ENCODE measurements around the gene COL4A3. TPM values are rescaled to one million over a fixed set of nuclear protein-coding genes. Genes with fewer than 3 reads are reported as not detected.

Gene COL4A3
- total and polyA plus RNA-seq, 4 experiments from 2014 or later, result 0.03 TPM; not detected in 3

- Mint-ChIP-seq H3K4me1 (no peaks in the 10 kb centered on the region), H3K4me3 (no peak overlapping the region), H3K36me3 (no peaks in the 10 kb centered on the region), H3K9me3 (peaks cover 0 to 5% (median 2%) of the 10 kb centered on the region in 8 donors), H3K27me3 (peaks cover 6 to 12% of the 10 kb centered on the region in 2 donors), H3K27ac (no peak overlapping the region)
- Histone ChIP-seq H3K4me1 (ENCODE audit: insufficient read depth, low read length) (no peaks in the 10 kb centered on the region), H3K36me3 (ENCODE audit: insufficient read depth, low read length) (no peaks in the 10 kb centered on the region), H3K4me3 (ENCODE audit: low read length in 2 of 2) (no peak overlapping the region), H3K27me3 (ENCODE audit: insufficient read depth, low read length) (no peaks in the 10 kb centered on the region), H3K27ac (ENCODE audit: low read depth, low read length) (no peak overlapping the region), H3K9me3 (ENCODE audit: control insufficient read depth in 1 of 2, low read length in 2 of 2) (no peaks in the 10 kb centered on the region)
- POLR2A ChIA-PET (ENCODE audit: partially characterized antibody), result no interaction called here
- intact Hi-C loops (cut with micrococcal nuclease), result no loop called here
- DNase-seq, result no peak
- CTCF ChIA-PET (ENCODE audit: partially characterized antibody), result no interaction called here
These were observed 18.0 kb upstream of the COL4A3 start for GRCh38 chr2:227146456-227146855.

- H3K36me3 ChIP-seq (ENCODE audit: insufficient read depth, low read length), result no peaks in the 10 kb centered on the region
- CTCF ChIA-PET (ENCODE audit: partially characterized antibody), result no interaction called here
- Mint-ChIP-seq H3K36me3 (no peaks in the 10 kb centered on the region), H3K4me1 (no peaks in the 10 kb centered on the region), H3K9me3 (peaks cover 0 to 5% (median 2%) of the 10 kb centered on the region in 8 donors), H3K4me3 (no peak overlapping the region), H3K27me3 (peaks cover 6 to 12% of the 10 kb centered on the region in 2 donors), H3K27ac (no peak overlapping the region)
- H3K4me3 ChIP-seq (ENCODE audit: low read length in 2 of 2), result no peak overlapping the region
- H3K27me3 ChIP-seq (ENCODE audit: insufficient read depth, low read length), result no peaks in the 10 kb centered on the region
- no peaks in the 10 kb centered on the region for H3K4me1 ChIP-seq (ENCODE audit: insufficient read depth, low read length)
- POLR2A ChIA-PET (ENCODE audit: partially characterized antibody), result no interaction called here
- intact Hi-C loops (cut with micrococcal nuclease), result no loop called here
- no peak overlapping the region for H3K27ac ChIP-seq (ENCODE audit: low read depth, low read length)
- DNase-seq, result no peak
- no peaks in the 10 kb centered on the region for H3K9me3 ChIP-seq (ENCODE audit: control insufficient read depth in 1 of 2, low read length in 2 of 2)
These were observed 17.4 kb upstream of the COL4A3 start for GRCh38 chr2:227147023-227147422.

- Mint-ChIP-seq H3K4me3 (no peak overlapping the region), H3K27ac (no peak overlapping the region), H3K36me3 (no peaks in the 10 kb centered on the region), H3K9me3 (peaks cover 0 to 5% (median 2%) of the 10 kb centered on the region in 8 donors), H3K4me1 (no peaks in the 10 kb centered on the region), H3K27me3 (peaks cover 8 to 18% of the 10 kb centered on the region in 2 donors)
- H3K4me3 ChIP-seq (ENCODE audit: low read length in 2 of 2), result no peak overlapping the region
- intact Hi-C loops (cut with micrococcal nuclease), result no loop called here
- POLR2A ChIA-PET (ENCODE audit: partially characterized antibody), result no interaction called here
- no peaks in the 10 kb centered on the region for H3K36me3 ChIP-seq (ENCODE audit: insufficient read depth, low read length)
- no peaks in the 10 kb centered on the region for H3K4me1 ChIP-seq (ENCODE audit: insufficient read depth, low read length)
- DNase-seq, result no peak
- H3K9me3 ChIP-seq (ENCODE audit: control insufficient read depth in 1 of 2, low read length in 2 of 2), result no peaks in the 10 kb centered on the region
- CTCF ChIA-PET (ENCODE audit: partially characterized antibody), result no interaction called here
- H3K27ac ChIP-seq (ENCODE audit: low read depth, low read length), result no peak overlapping the region
- no peaks in the 10 kb centered on the region for H3K27me3 ChIP-seq (ENCODE audit: insufficient read depth, low read length)
These were observed 16.3 kb upstream of the COL4A3 start for GRCh38 chr2:227148106-227148505.

- H3K36me3 Mint-ChIP-seq, result no peaks in the 10 kb centered on the region
- Histone ChIP-seq H3K36me3 (ENCODE audit: insufficient read depth, low read length) (no peaks in the 10 kb centered on the region), H3K4me1 (ENCODE audit: insufficient read depth, low read length) (no peaks in the 10 kb centered on the region), H3K27ac (ENCODE audit: low read depth, low read length) (no peak overlapping the region), H3K4me3 (ENCODE audit: low read length in 2 of 2) (no peak overlapping the region), H3K27me3 (ENCODE audit: insufficient read depth, low read length) (no peaks in the 10 kb centered on the region), H3K9me3 (ENCODE audit: control insufficient read depth in 1 of 2, low read length in 2 of 2) (no peaks in the 10 kb centered on the region)
- no peak overlapping the region for H3K4me3 Mint-ChIP-seq
- peaks cover 23 to 35% of the 10 kb centered on the region in 2 donors for H3K27me3 Mint-ChIP-seq
- ChIA-PET CTCF (ENCODE audit: partially characterized antibody) (no interaction called here), POLR2A (ENCODE audit: partially characterized antibody) (no interaction called here)
- no peak for DNase-seq
- H3K4me1 Mint-ChIP-seq, result no peaks in the 10 kb centered on the region
- peaks cover 0 to 5% (median 2%) of the 10 kb centered on the region in 8 donors for H3K9me3 Mint-ChIP-seq
- no peak overlapping the region for H3K27ac Mint-ChIP-seq
- intact Hi-C loops (cut with micrococcal nuclease), result no loop called here
These were observed 14.0 kb upstream of the COL4A3 start for GRCh38 chr2:227150222-227150936.

GRCh38 chr2:227152093-227152766 is 12.2 kb upstream of the COL4A3 start:
- no peaks in the 10 kb centered on the region for H3K36me3 ChIP-seq (ENCODE audit: insufficient read depth, low read length)
- H3K9me3 Mint-ChIP-seq, result peaks cover 0 to 5% (median 1%) of the 10 kb centered on the region in 8 donors
- H3K4me3 Mint-ChIP-seq, result no peak overlapping the region
- H3K27me3 ChIP-seq (ENCODE audit: insufficient read depth, low read length), result no peaks in the 10 kb centered on the region
- ChIA-PET CTCF (ENCODE audit: partially characterized antibody) (no interaction called here), POLR2A (ENCODE audit: partially characterized antibody) (no interaction called here)
- peaks cover 20 to 40% of the 10 kb centered on the region in 2 donors for H3K27me3 Mint-ChIP-seq
- H3K9me3 ChIP-seq (ENCODE audit: control insufficient read depth in 1 of 2, low read length in 2 of 2), result no peaks in the 10 kb centered on the region
- H3K36me3 Mint-ChIP-seq, result no peaks in the 10 kb centered on the region
- H3K4me1 Mint-ChIP-seq, result no peaks in the 10 kb centered on the region
- no peak overlapping the region for H3K27ac ChIP-seq (ENCODE audit: low read depth, low read length)
- DNase-seq, result no peak
- H3K27ac Mint-ChIP-seq, result no peak overlapping the region
- H3K4me1 ChIP-seq (ENCODE audit: insufficient read depth, low read length), result no peaks in the 10 kb centered on the region
- H3K4me3 ChIP-seq (ENCODE audit: low read length in 2 of 2), result no peak overlapping the region
- intact Hi-C loops (cut with micrococcal nuclease), result no loop called here

- H3K27ac ChIP-seq (ENCODE audit: low read depth, low read length), result no peak overlapping the region
- CTCF ChIA-PET (ENCODE audit: partially characterized antibody), result no interaction called here
- POLR2A ChIA-PET (ENCODE audit: partially characterized antibody), result no interaction called here
- Mint-ChIP-seq H3K36me3 (no peaks in the 10 kb centered on the region), H3K27me3 (peaks cover 20 to 40% of the 10 kb centered on the region in 2 donors), H3K27ac (no peak overlapping the region), H3K4me1 (no peaks in the 10 kb centered on the region), H3K9me3 (peaks cover 0 to 4% (median 2%) of the 10 kb centered on the region in 8 donors), H3K4me3 (no peak overlapping the region)
- no peaks in the 10 kb centered on the region for H3K4me1 ChIP-seq (ENCODE audit: insufficient read depth, low read length)
- intact Hi-C loops (cut with micrococcal nuclease), result no loop called here
- H3K27me3 ChIP-seq (ENCODE audit: insufficient read depth, low read length), result no peaks in the 10 kb centered on the region
- no peak overlapping the region for H3K4me3 ChIP-seq (ENCODE audit: low read length in 2 of 2)
- no peaks in the 10 kb centered on the region for H3K36me3 ChIP-seq (ENCODE audit: insufficient read depth, low read length)
- no peak for DNase-seq
- H3K9me3 ChIP-seq (ENCODE audit: control insufficient read depth in 1 of 2, low read length in 2 of 2), result no peaks in the 10 kb centered on the region
These were observed 11.1 kb upstream of the COL4A3 start for GRCh38 chr2:227153307-227153706.

GRCh38 chr2:227153758-227154486 is 10.5 kb upstream of the COL4A3 start:
- no peak overlapping the region for H3K27ac ChIP-seq (ENCODE audit: low read depth, low read length)
- intact Hi-C loops (cut with micrococcal nuclease), result no loop called here
- H3K27me3 Mint-ChIP-seq, result peaks cover 20 to 40% of the 10 kb centered on the region in 2 donors
- H3K36me3 Mint-ChIP-seq, result no peaks in the 10 kb centered on the region
- no peak for DNase-seq
- ChIA-PET POLR2A (ENCODE audit: partially characterized antibody) (no interaction called here), CTCF (ENCODE audit: partially characterized antibody) (no interaction called here)
- H3K36me3 ChIP-seq (ENCODE audit: insufficient read depth, low read length), result no peaks in the 10 kb centered on the region
- H3K9me3 Mint-ChIP-seq, result peaks cover 0 to 4% (median 2%) of the 10 kb centered on the region in 8 donors
- H3K4me3 ChIP-seq (ENCODE audit: low read length in 2 of 2), result no peak overlapping the region
- H3K27ac Mint-ChIP-seq, result no peak overlapping the region
- H3K27me3 ChIP-seq (ENCODE audit: insufficient read depth, low read length), result no peaks in the 10 kb centered on the region
- no peaks in the 10 kb centered on the region for H3K4me1 ChIP-seq (ENCODE audit: insufficient read depth, low read length)
- H3K4me1 Mint-ChIP-seq, result no peaks in the 10 kb centered on the region
- no peak overlapping the region for H3K4me3 Mint-ChIP-seq
- H3K9me3 ChIP-seq (ENCODE audit: control insufficient read depth in 1 of 2, low read length in 2 of 2), result no peaks in the 10 kb centered on the region
